Small intestine (tissue), 7 donors: ENCODE results near the gene ANKRD17. TPM values are rescaled to one million over a fixed set of nuclear protein-coding genes. Genes with fewer than 3 reads are reported as not detected.

ENCODE experiments used
- DNase-seq, 2 donors: peaks; one replicate each; pipeline versions ENCODE4 v3.0.0 to v3.0.0-alpha.2; 2013
- FAIRE-seq: peaks from 2 replicates; lab custom pipeline; 2012; peaks lifted over from hg19 to GRCh38; lab: Jason Lieb, UNC
- H3K27ac ChIP-seq, 3 donors: one replicate each; pipeline ENCODE4 v1.5.1; 2013; ENCODE audit warnings: low read length in 2 of 3, mild to moderate bottlenecking in 2 of 3, control low read depth in 1 of 3, inconsistent platforms in 1 of 3, low read depth in 1 of 3, moderate library complexity in 1 of 3
- H3K27me3 ChIP-seq, 3 donors: one replicate each; pipeline ENCODE4 v1.6.1; 2013; ENCODE audit warnings: low read length in 3 of 3, inconsistent platforms in 1 of 3; ENCODE audit not compliant: control insufficient read depth in 3 of 3, insufficient read depth in 3 of 3
- H3K36me3 ChIP-seq, 3 donors: one replicate each; pipeline ENCODE4 v1.6.1; 2013; ENCODE audit warnings: low read length in 3 of 3, inconsistent platforms in 1 of 3, low read depth in 1 of 3, mild to moderate bottlenecking in 1 of 3, moderate library complexity in 1 of 3; ENCODE audit not compliant: control insufficient read depth in 3 of 3, insufficient read depth in 2 of 3
- H3K4me1 ChIP-seq, 3 donors: one replicate each; pipeline ENCODE4 v1.6.1; 2013; ENCODE audit warnings: low read length in 2 of 3, inconsistent platforms in 1 of 3, low read depth in 1 of 3, mild to moderate bottlenecking in 1 of 3, moderate library complexity in 1 of 3; ENCODE audit not compliant: control insufficient read depth in 3 of 3, insufficient read depth in 2 of 3
- H3K4me3 ChIP-seq, 3 donors: one replicate each; pipeline ENCODE4 v1.5.1; 2013; ENCODE audit warnings: low read length in 3 of 3, control low read depth in 1 of 3, inconsistent platforms in 1 of 3, low read depth in 1 of 3, mild to moderate bottlenecking in 1 of 3, moderate library complexity in 1 of 3
- H3K9me3 ChIP-seq, 2 donors: one replicate each; pipeline ENCODE4 v1.6.1; 2013; ENCODE audit warnings: low read depth in 1 of 2, low read length in 1 of 2; ENCODE audit not compliant: control insufficient read depth in 2 of 2, insufficient read depth in 1 of 2
- WGBS, 3 donors: extraction: QIAGEN DNeasy Blood & Tissue Kit; methylation state at CpG; one replicate each; pipeline ENCODE4 v1.1.7; 2013; 5-methylcytosine and 5-hydroxymethylcytosine counted together
- polyA plus RNA-seq, 4 donors: library from polyadenylated mRNA; stranded (reverse) in 3 of 4; unstranded in 1 of 4; fragments of 200-250 nt in 3 of 4; fragments of 120-200 nt in 1 of 4; gene quantifications; one replicate each; pipeline versions ENCODE4 v1.2.1 to v1.2.3, GENCODE V29; 2013
- donor health status: healthy with polysubstance abuse.
- donor health status: control.
- donor health status: control.
- donor health status: Bipolar disorder and iron deficiency.
- donor health status: healthy.

ANKRD17 gene
- polyA plus RNA-seq, 4 donors, result 12.2 to 52.3 (median 12.9) TPM

DNA sequence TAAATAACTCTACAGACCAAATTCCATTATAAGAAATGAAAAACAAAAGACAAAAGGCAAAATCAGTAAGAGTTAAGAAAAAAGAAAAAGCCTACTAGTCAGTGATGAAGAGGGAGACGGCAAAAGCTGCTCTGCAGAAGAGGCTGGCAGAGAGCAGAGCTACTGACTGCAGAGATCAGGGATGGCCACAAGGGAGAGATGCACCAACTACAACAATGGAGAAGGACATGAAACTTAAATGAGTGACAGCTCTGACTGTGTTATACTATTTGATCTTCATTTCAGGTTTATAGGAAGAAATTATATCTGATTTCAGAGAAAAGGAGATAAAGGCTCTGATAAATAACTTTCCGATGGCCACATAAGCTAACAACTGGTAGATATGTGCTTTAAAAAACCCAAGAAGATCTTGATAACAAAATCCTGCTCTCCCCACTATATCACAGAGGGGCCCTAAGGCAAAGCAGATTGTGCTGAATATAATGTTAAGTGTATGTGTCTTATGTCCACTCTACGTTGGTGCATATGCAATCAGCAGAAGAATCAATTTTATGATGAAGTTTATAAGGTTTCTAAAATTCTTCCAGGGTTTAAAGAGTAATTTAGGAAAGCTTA, 130.7 kb downstream of the ANKRD17 start:
- Histone ChIP-seq H3K27me3 (no peaks in the 10 kb centered on the region), H3K4me1 (no peaks in the 10 kb centered on the region), H3K36me3 (peaks cover 0 to 27% (median 4%) of the 10 kb centered on the region in 3 donors), H3K27ac (no peak overlapping the region), H3K9me3 (no peaks in the 10 kb centered on the region), H3K4me3 (no peak overlapping the region)
- no peak for FAIRE-seq
- WGBS, 3 donors, result 78 to 89% (median 84%) methylated on average over 3 of the region's 3 CpGs
- DNase-seq, result peak; percentile 11 to 12

DNA sequence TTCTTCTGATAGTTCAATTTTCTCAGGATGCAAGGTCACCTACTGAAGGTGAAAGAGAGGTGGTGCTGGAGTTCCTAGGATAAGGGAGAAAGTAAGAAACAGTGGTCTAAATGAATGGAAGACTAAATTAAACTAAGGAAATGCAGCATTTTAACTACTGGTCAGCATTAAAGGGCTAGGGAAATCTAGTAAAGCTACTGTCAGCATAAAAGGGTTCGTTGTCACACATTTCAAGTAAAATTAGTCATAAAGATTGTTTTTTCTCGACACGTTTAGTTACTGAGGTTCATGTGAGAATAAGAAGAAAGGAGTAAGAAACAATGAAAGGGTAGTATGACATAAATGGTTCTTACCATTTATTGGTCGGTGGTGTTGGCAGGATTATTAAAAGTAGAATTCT, 149.1 kb downstream of the ANKRD17 start:
- FAIRE-seq, result no peak
- no peak overlapping the region for H3K4me3 ChIP-seq
- no peak for DNase-seq
- no peaks in the 10 kb centered on the region for H3K27me3 ChIP-seq
- H3K36me3 ChIP-seq, result peaks cover 2 to 25% (median 7%) of the 10 kb centered on the region in 3 donors
- H3K4me1 ChIP-seq, result no peaks in the 10 kb centered on the region
- no peak overlapping the region for H3K27ac ChIP-seq
- no peaks in the 10 kb centered on the region for H3K9me3 ChIP-seq
- WGBS, 3 donors, result 86 to 98% (median 90%) methylated on average over 4 of the region's 4 CpGs

DNA sequence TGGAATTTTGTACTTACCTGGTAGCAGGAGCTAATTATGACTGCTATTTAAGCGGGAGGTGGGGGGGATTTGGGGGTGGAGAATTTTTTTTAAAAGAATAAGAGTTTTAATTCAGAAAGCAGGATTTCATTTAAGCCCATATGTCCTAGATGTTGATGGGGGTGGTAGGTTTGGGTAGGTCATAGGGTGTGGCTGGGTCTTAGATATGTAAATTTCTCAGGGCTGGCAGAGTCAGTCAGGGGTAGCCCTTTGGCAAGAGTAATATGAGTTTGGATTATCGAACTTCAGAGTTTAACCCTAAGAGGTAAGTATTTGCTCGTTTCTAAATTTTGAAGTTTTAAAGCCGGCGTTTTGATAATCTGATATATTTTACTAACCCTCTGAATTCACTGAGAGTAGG, 153.9 kb downstream of the ANKRD17 start:
- FAIRE-seq (no peak), DNase-seq (no peak)
- 87% methylated on average over 5 of the region's 5 CpGs for WGBS, 3 donors
- peaks cover 7 to 32% (median 11%) of the 10 kb centered on the region in 3 donors for H3K36me3 ChIP-seq
- no peaks in the 10 kb centered on the region for H3K27me3 ChIP-seq
- no peak overlapping the region for H3K4me3 ChIP-seq
- H3K4me1 ChIP-seq, result no peaks in the 10 kb centered on the region
- no peak overlapping the region for H3K27ac ChIP-seq
- H3K9me3 ChIP-seq, result no peaks in the 10 kb centered on the region

- Histone ChIP-seq H3K4me1 (no peaks in the 10 kb centered on the region), H3K4me3 (no peak overlapping the region), H3K27me3 (no peaks in the 10 kb centered on the region), H3K36me3 (peaks cover 6 to 37% (median 9%) of the 10 kb centered on the region in 3 donors), H3K9me3 (no peaks in the 10 kb centered on the region), H3K27ac (peak overlapping the region in 1 of 3 donors; percentile 27)
- DNase-seq (peak; percentile 60 to 82), FAIRE-seq (no peak)
- 41 to 74% (median 51%) methylated on average over 8 of the region's 8 CpGs for WGBS, 3 donors
These were observed 154.6 kb downstream of the ANKRD17 start for GRCh38 chr4:73103799-73104503.

DNA sequence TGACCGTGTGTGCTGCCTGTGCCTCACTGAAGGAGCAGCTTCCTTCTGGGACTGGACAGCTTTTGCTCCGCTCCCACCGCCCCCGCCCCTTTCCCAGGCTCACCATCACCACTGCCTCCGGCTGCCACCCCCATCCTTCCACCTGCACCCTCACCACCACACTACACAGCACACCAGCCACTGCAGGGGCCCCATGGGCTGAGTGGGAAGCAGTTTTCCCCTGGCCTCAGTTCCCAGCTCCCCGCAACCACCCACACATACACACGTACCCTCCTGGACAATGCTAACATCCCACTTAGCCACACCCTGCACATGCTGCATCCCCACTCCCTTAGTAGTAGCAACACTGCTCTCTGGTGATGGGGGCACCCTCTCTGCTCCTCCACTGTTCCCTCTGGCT, 159.5 kb downstream of the ANKRD17 start:
- H3K9me3 ChIP-seq, result no peaks in the 10 kb centered on the region
- no peak for DNase-seq
- no peaks in the 10 kb centered on the region for H3K4me1 ChIP-seq
- 89 to 93% (median 89%) methylated on average over 7 of the region's 7 CpGs for WGBS, 3 donors
- peaks cover 15 to 45% (median 15%) of the 10 kb centered on the region in 3 donors for H3K36me3 ChIP-seq
- no peak overlapping the region for H3K27ac ChIP-seq
- H3K27me3 ChIP-seq, result no peaks in the 10 kb centered on the region
- FAIRE-seq, result no peak
- H3K4me3 ChIP-seq, result no peak overlapping the region

- H3K36me3 ChIP-seq, result peaks cover 15 to 45% (median 15%) of the 10 kb centered on the region in 3 donors
- no peaks in the 10 kb centered on the region for H3K4me1 ChIP-seq
- WGBS, 3 donors, result 86 to 95% (median 91%) methylated on average over 7 of the region's 7 CpGs
- DNase-seq, result no peak
- FAIRE-seq, result no peak
- no peak overlapping the region for H3K27ac ChIP-seq
- H3K4me3 ChIP-seq, result no peak overlapping the region
- H3K9me3 ChIP-seq, result no peaks in the 10 kb centered on the region
- no peaks in the 10 kb centered on the region for H3K27me3 ChIP-seq
These were observed 159.9 kb downstream of the ANKRD17 start for GRCh38 chr4:73098713-73099112.

- no peak overlapping the region for H3K4me3 ChIP-seq
- H3K27ac ChIP-seq, result no peak overlapping the region
- DNase-seq (no peak), FAIRE-seq (no peak)
- H3K4me1 ChIP-seq, result no peaks in the 10 kb centered on the region
- no peaks in the 10 kb centered on the region for H3K27me3 ChIP-seq
- no peaks in the 10 kb centered on the region for H3K9me3 ChIP-seq
- WGBS, 3 donors, result 85 to 89% (median 85%) methylated on average over 4 of the region's 4 CpGs
- peaks cover 15 to 50% (median 15%) of the 10 kb centered on the region in 3 donors for H3K36me3 ChIP-seq
These were observed 160.6 kb downstream of the ANKRD17 start for GRCh38 chr4:73098016-73098415.

- 85 to 100% (median 85%) methylated on average over 1 of the region's 1 CpG for WGBS, 3 donors
- no peak overlapping the region for H3K4me3 ChIP-seq
- no peaks in the 10 kb centered on the region for H3K4me1 ChIP-seq
- DNase-seq (no peak), FAIRE-seq (no peak)
- peaks cover 4 to 38% (median 25%) of the 10 kb centered on the region in 3 donors for H3K36me3 ChIP-seq
- H3K9me3 ChIP-seq, result no peaks in the 10 kb centered on the region
- H3K27me3 ChIP-seq, result no peaks in the 10 kb centered on the region
- no peak overlapping the region for H3K27ac ChIP-seq
These were observed 165.7 kb downstream of the ANKRD17 start for GRCh38 chr4:73092868-73093267.
